Activated CD4-positive, alpha-beta T cell treated with anti-CD3 and anti-CD28 coated beads for 36 hours (primary cell): ENCODE measurements around the gene RNASE13. TPM values are rescaled to one million over a fixed set of nuclear protein-coding genes. Genes with fewer than 3 reads are reported as not detected.

ENCODE experiments used
- ATAC-seq: fragments of 200-7000 bp; cut with Tn5 transposase; one replicate; pipeline ENCODE4 v1.10.0; 2021; ENCODE audit warnings: mild to moderate bottlenecking, moderate library complexity
- CTCF ChIA-PET: fragments of 350-600 bp; sonication (Branson Sonifier 250); formaldehyde crosslinking; loops from one replicate; lab custom pipeline; 2021; ENCODE audit warnings: antibody characterized with exemption; lab: Charles Lee
- POLR2A ChIA-PET: fragments of 350-600 bp; sonication (Branson Sonifier 250); formaldehyde crosslinking; loops from one replicate; lab custom pipeline; 2021; ENCODE audit warnings: antibody characterized with exemption, inconsistent platforms; lab: Charles Lee
- DNase-seq: peaks from one replicate; pipeline ENCODE4 v3.0.0-alpha.2; 2020
- H3K27ac Mint-ChIP-seq: one replicate; pipeline ENCODE4 v1.8.0; 2021; ENCODE audit warnings: mixed read lengths
- H3K27me3 Mint-ChIP-seq: one replicate; pipeline ENCODE4 v1.8.0; 2021; ENCODE audit warnings: mixed read lengths
- H3K36me3 Mint-ChIP-seq: one replicate; pipeline ENCODE4 v1.8.0; 2021; ENCODE audit warnings: low read depth, mixed read lengths
- H3K4me1 Mint-ChIP-seq: one replicate; pipeline ENCODE4 v1.8.0; 2021; ENCODE audit warnings: mixed read lengths
- H3K4me3 Mint-ChIP-seq: one replicate; pipeline ENCODE4 v1.8.0; 2021; ENCODE audit warnings: mild to moderate bottlenecking, moderate library complexity, mixed read lengths
- H3K9me3 Mint-ChIP-seq: one replicate; pipeline ENCODE4 v1.8.0; 2021; ENCODE audit warnings: low read depth, mixed read lengths
- intact Hi-C, 2 experiments: fragments of 100-400 bp; cut with DNase I in 1 of 2; cut with micrococcal nuclease in 1 of 2; formaldehyde crosslinking; loops; one replicate each; pipeline versions ENCODE4 v1.14.2 to v1.15.1; 2022 to 2024; cut with DNase I, micrococcal nuclease
- total RNA-seq, 2 experiments: library from RNA; stranded (reverse); gene quantifications; one replicate each; pipeline ENCODE4 v1.2.3, GENCODE V29; 2021

The RNASE13 gene
- total RNA-seq, 2 experiments from 2014 or later, result not detected

- intact Hi-C loops, result no loop called here
- H3K27me3 Mint-ChIP-seq, result peaks cover 44% of the 10 kb centered on the region
- CTCF ChIA-PET, result interaction anchor here (0.9 to 5.7 kb wide), 7 partner anchors 14 to 57 kb away, joined by 3 to 48 read pairs (median 4); partner anchors contain the start of gene RNASE8
These were observed 38.3 kb upstream of the RNASE13 start for GRCh38 chr14:21072781-21073339.

GRCh38 chr14:21072031-21072473 is 37.4 kb upstream of the RNASE13 start:
- Mint-ChIP-seq H3K27ac (no peak overlapping the region), H3K9me3 (no peaks in the 10 kb centered on the region), H3K36me3 (no peaks in the 10 kb centered on the region), H3K27me3 (peaks cover 49% of the 10 kb centered on the region), H3K4me1 (peaks cover 33% of the 10 kb centered on the region), H3K4me3 (peak overlapping the region; percentile 63)
- POLR2A ChIA-PET, result interaction anchor here (1.4 to 1.6 kb wide), 2 partner anchors 20 to 33 kb away, joined by 3 to 4 read pairs; no protein-coding TSS in a partner anchor
- intact Hi-C loops, result no loop called here
- CTCF ChIA-PET, result interaction anchor here (0.7 to 5.7 kb wide), 10 partner anchors 10 to 57 kb away, joined by 3 to 48 read pairs (median 3); partner anchors contain the start of gene RNASE8
- no peak for DNase-seq
- ATAC-seq, result no peak

More at GRCh38 chr14:21072781-21073339, 38.3 kb upstream of the RNASE13 start:
- Mint-ChIP-seq H3K36me3 (no peaks in the 10 kb centered on the region), H3K4me3 (no peak overlapping the region), H3K9me3 (no peaks in the 10 kb centered on the region), H3K27ac (no peak overlapping the region), H3K4me1 (peaks cover 33% of the 10 kb centered on the region)
- no peak for DNase-seq
- POLR2A ChIA-PET, result no interaction called here
- no peak for ATAC-seq

DNA sequence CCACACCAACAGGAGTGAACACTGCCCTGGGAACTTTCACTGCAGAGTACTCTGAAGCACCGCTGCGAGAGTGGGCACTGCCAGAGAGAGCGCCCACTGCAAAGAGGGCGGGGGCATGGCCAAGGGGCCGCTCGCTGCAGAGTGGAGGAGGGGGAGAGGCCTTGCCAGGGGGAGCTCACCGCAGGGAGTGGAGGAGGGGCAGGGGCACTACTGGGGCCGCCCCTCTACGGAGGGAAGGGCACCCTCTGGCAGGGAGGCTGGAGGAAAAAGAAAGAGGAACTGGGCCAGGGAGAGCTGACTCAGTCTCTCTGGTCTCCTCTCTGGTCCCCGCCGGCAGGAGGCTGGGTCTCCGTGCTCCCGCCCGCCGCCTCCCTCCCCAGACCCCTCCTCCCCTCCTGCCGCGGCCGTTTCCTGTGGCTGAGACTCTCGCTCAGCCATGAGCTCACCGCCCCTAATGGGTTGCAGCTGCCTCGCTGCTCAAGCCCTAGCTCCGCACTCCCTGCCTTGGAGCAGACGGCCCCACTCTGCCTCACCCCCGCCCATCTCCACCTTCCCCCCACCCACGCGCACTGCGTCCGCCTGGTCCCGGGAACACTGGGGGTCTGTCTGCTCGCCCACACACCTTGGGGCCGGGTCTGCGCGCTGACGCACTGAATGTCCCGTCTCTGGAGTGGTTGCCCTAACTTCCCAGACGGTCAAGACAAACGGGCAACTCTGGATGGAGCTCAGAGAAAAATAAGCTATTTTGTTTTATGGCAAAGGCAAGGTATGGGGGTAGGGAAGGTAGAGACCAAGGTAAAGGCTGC is 36.8 kb upstream of the RNASE13 start:
- intact Hi-C loops, result loop anchor here (2.0 kb wide), 2 partner anchors 15 to 47 kb away; partner anchors contain the start of gene NDRG2 (in 1 of the 2)
- POLR2A ChIA-PET, result interaction anchor here (1.4 to 1.6 kb wide), 2 partner anchors 21 to 34 kb away, joined by 3 to 4 read pairs; no protein-coding TSS in a partner anchor
- DNase-seq, result peak; percentile 83

GRCh38 chr14:21070610-21071224 is 36.1 kb upstream of the RNASE13 start:
- Mint-ChIP-seq H3K27ac (no peak overlapping the region), H3K27me3 (peaks cover 57% of the 10 kb centered on the region), H3K36me3 (no peaks in the 10 kb centered on the region), H3K9me3 (no peaks in the 10 kb centered on the region), H3K4me1 (peaks cover 33% of the 10 kb centered on the region), H3K4me3 (peak overlapping the region; percentile 63)
- ATAC-seq, result peak; percentile 17
- ChIA-PET POLR2A (interaction anchor here (0.8 to 1.6 kb wide), 3 partner anchors 22 to 98 kb away, joined by 3 to 4 read pairs (median 3); no protein-coding TSS in a partner anchor), CTCF (interaction anchor here (0.6 to 5.7 kb wide), 12 partner anchors 8 to 77 kb away, joined by 3 to 48 read pairs (median 5); no protein-coding TSS in a partner anchor)
- intact Hi-C loops, result loop anchor here (2.0 kb wide), 2 partner anchors 16 to 46 kb away; partner anchors contain the start of gene NDRG2 (in 1 of the 2)
- peak; percentile 38 for DNase-seq

More for the DNA sequence above, 36.8 kb upstream of the RNASE13 start:
- Mint-ChIP-seq H3K27ac (no peak overlapping the region), H3K27me3 (peaks cover 54% of the 10 kb centered on the region), H3K36me3 (no peaks in the 10 kb centered on the region), H3K4me1 (peaks cover 33% of the 10 kb centered on the region), H3K9me3 (no peaks in the 10 kb centered on the region), H3K4me3 (peak overlapping the region; percentile 63)
- CTCF ChIA-PET, result interaction anchor here (0.7 to 5.7 kb wide), 12 partner anchors 8 to 57 kb away, joined by 3 to 48 read pairs (median 5); partner anchors contain the start of gene RNASE8
- peak; percentile 72 for ATAC-seq

DNA sequence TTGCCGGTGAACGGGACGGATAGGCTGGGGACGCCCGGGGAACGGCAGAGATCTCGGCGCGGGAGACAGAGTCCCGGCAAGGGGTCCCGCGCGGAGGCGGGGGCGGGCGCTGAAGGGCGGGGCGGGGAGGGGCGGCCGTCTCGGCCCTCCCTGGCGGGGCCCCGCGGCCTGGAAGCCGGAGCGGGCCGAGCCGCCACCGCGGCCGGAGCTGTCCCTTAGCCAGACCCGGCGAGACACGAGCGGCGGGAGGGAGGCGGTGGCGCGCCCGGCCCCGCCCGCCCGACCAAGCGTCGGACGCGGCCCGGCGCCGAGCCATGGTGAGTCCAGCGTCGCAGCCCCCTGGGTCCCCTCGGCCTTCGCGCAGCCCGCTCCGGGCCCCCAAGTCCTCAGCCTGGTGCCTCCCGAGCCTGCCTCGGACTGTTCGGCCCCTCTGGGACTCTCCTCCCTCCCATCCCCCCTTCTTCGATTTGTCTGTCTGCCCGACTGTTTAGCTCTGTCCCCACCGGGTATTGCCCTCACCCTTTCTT is 35.5 kb upstream of the RNASE13 start, which contains the start of gene ARHGEF40:
Gene ARHGEF40 (plus strand): TSS at position 222 of the 527 bp plus-strand sequence. CDS start 93 bp downstream, at position 315.
- Mint-ChIP-seq H3K4me1 (peaks cover 33% of the 10 kb centered on the region), H3K4me3 (peak within 1 kb of the TSS; percentile 63), H3K36me3 (no peaks in the 10 kb centered on the region), H3K9me3 (no peaks in the 10 kb centered on the region), H3K27me3 (peaks cover 61% of the 10 kb centered on the region), H3K27ac (no peak within 1 kb of the TSS)
- DNase-seq (peak; percentile 43), ATAC-seq (no peak)
- intact Hi-C loops, result loop anchor here (2.0 kb wide), 2 partner anchors 17 to 45 kb away; partner anchors contain the start of gene NDRG2 (in 1 of the 2)
- POLR2A ChIA-PET, result interaction anchor here (0.8 to 1.6 kb wide), 2 partner anchors 22 to 97 kb away, joined by 3 read pairs; no protein-coding TSS in a partner anchor
- CTCF ChIA-PET, result interaction anchor here (0.6 to 5.7 kb wide), 9 partner anchors 17 to 78 kb away, joined by 3 to 48 read pairs (median 6); no protein-coding TSS in a partner anchor

DNA sequence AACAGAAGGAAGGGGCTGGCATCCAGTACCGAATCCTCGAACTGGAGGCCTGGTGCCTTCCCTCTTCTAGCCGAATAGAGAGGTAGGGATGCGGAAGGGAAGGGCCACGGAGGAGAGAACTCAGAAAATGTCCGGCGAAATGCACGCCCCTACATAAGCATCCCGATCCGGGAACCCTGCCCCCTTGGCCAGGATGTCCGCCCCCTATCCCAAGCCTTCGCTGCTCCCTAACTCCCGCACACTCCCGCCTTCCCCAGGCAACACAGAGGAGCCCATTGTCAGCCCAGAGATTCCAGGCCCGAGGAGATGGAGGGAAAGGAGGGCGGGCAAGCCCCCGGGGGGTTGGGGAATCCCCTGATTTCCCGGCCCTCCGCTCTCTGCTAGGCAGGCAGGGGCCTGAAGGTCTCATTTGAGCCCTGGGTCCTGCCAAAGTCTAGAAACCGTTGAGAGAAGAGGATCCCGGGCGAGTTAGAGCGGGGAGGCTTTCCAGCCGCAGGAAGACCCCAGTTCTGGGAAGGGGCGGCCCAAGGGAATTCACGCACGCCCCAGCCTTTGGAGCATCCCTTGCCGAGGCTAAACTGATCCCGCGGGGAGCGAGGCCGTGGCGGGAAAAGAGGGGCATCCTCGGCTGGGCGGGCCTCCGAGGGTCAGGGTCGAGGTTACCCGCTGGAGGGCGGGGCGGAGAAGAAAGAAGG is 34.9 kb upstream of the RNASE13 start:
- Mint-ChIP-seq H3K9me3 (no peaks in the 10 kb centered on the region), H3K4me3 (peak overlapping the region; percentile 63), H3K27ac (no peak overlapping the region), H3K27me3 (peaks cover 65% of the 10 kb centered on the region), H3K36me3 (no peaks in the 10 kb centered on the region), H3K4me1 (peaks cover 33% of the 10 kb centered on the region)
- DNase-seq, result no peak
- intact Hi-C loops, result loop anchor here (2.0 kb wide), 4 partner anchors 17 to 45 kb away; partner anchors contain the start of gene NDRG2 (in 1 of the 2)
- ChIA-PET CTCF (interaction anchor here (0.6 to 3.1 kb wide), 11 partner anchors 11 to 81 kb away, joined by 3 to 52 read pairs (median 8); no protein-coding TSS in a partner anchor), POLR2A (no interaction called here)
- no peak for ATAC-seq

- ChIA-PET CTCF (interaction anchor here (0.6 to 3.1 kb wide), 17 partner anchors 10 to 138 kb away, joined by 3 to 52 read pairs (median 5); no protein-coding TSS in a partner anchor), POLR2A (interaction anchor here (0.6 to 0.7 kb wide), 2 partner anchors 13 to 36 kb away, joined by 3 read pairs; no protein-coding TSS in a partner anchor)
- DNase-seq, result peak; percentile 64
- Mint-ChIP-seq H3K36me3 (no peaks in the 10 kb centered on the region), H3K4me3 (peak overlapping the region; percentile 63), H3K27me3 (peaks cover 65% of the 10 kb centered on the region), H3K4me1 (peaks cover 33% of the 10 kb centered on the region), H3K9me3 (no peaks in the 10 kb centered on the region), H3K27ac (no peak overlapping the region)
- intact Hi-C loops, result loop anchor here (1.0 to 2.0 kb wide), 4 partner anchors 24 to 38 kb away; no protein-coding TSS in a partner anchor
- peak; percentile 46 for ATAC-seq
These were observed 34.1 kb upstream of the RNASE13 start for GRCh38 chr14:21068521-21069387.

DNA sequence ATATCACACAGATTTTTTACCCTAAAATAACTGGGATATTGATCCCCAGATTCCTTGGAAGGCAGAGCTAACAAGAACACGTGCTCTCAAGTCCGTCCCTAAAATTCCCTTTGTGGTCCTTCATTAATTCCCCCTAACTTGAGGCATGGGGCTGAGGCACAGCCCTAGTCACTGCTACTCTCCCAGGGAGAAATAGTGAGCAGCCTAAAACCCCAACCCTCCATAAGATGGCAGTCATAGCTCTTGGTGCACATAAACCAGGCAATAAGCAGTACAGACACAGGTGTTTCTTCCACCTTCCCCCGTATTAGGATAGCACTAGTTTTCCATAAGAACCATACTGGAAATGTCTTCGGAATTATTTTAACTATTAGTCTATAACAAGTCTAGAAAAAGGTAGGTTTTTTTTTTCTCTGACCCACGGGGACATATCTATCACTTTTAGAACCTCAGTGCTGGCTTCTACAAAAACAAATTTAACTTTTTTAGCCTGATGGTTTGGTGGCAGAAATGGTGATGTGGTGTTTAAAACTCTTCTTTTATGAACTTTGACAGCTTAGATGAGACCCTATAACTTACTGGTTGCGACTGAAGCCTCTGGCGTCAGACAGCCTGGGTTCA is 32.4 kb upstream of the RNASE13 start:
- intact Hi-C loops, result no loop called here
- Mint-ChIP-seq H3K27ac (no peak overlapping the region), H3K36me3 (no peaks in the 10 kb centered on the region), H3K9me3 (no peaks in the 10 kb centered on the region), H3K4me1 (peaks cover 32% of the 10 kb centered on the region), H3K27me3 (peaks cover 63% of the 10 kb centered on the region), H3K4me3 (no peak overlapping the region)
- ChIA-PET POLR2A (no interaction called here), CTCF (interaction anchor here (0.7 to 3.1 kb wide), 7 partner anchors 12 to 817 kb away, joined by 3 to 52 read pairs (median 5); no protein-coding TSS in a partner anchor)
- ATAC-seq (no peak), DNase-seq (no peak)

DNA sequence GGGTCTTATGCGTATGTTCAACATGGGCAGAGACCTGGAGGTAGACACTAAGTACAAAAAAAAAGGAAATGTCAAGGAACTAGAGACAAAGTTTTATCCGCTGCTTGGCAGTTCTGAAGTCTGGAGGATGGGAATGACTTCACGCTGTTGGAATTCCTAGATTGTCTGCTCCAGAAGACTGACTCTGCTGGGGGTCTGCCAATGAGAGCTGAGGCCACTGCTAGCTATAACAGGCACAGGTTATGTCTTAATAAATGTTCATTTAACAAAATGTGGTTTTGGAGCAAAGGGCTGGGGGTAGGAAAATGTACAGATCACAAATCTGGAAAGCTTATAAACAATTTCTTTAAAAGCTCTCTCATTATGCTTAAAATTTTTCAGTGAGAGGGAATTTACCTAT is 28.9 kb upstream of the RNASE13 start:
- Mint-ChIP-seq H3K27me3 (peaks cover 45% of the 10 kb centered on the region), H3K36me3 (no peaks in the 10 kb centered on the region), H3K4me1 (peaks cover 3% of the 10 kb centered on the region), H3K27ac (no peak overlapping the region), H3K4me3 (no peak overlapping the region), H3K9me3 (no peaks in the 10 kb centered on the region)
- DNase-seq (no peak), ATAC-seq (no peak)
- intact Hi-C loops, result no loop called here
- ChIA-PET CTCF (interaction anchor here (0.6 to 1.0 kb wide), 3 partner anchors 24 to 68 kb away, joined by 3 to 5 read pairs (median 5); no protein-coding TSS in a partner anchor), POLR2A (no interaction called here)
